ENCODE data around the gene DTNB.

The DTNB gene

DNA sequence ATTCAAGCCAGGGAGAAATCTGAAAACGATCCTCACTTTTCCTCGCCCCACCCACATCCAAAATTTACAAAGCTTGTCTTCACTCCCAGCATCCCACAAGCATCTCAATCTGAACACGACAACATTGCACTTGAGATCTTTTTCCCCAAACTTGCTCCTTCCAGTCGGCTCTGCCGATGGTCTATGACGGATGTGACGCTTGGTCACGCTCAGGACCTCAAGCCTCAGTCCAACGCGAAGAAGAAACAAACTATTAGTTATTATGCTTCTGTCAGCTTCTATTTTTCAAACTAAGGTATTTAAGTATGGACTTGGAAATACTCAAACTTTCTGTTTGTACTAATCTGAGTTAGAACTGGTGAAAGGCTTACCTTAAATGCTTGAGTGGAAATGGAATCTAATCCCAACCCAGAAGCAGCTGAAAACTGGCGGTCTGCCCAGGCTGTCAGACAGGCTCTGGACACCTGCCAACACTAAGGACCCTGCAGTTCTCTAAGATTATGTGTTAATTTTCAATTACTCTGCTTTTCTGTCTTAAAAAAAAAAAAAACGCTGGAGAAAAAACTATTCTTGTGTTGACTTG lies 199.5 kb downstream of the DTNB start:
- no peak for TF ChIP-seq CTCF (conservative IDR thresholded peaks at IDR 0.05; ENCODE audit: low read depth, low read length)
- peak overlapping the region; percentile 3 for H3K4me3 ChIP-seq (ENCODE audit: low read length)
- peak; percentile 96 for DNase-seq (ENCODE audit: low read depth)

DNA sequence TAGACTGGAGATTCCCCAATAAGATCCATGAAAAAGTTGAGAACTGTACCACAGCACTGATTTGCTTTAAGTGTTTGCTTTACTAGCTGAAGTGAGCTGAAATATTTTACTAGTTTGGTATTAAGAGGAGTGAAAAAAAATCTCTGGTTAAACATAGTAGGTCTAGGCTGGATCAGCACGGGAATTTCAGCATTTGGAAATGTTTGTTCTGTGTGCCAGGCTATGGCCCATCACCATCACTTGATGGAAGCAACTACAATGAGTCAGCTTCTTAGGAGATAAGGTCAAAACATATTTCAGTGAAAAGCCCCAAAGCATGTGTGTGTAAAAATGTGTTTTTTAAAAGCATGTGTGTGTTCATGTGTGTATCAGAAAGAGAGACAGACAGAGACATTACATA lies 200.2 kb downstream of the DTNB start:
- H3K4me3 ChIP-seq (ENCODE audit: low read length), result no peak overlapping the region
- no peak for DNase-seq (ENCODE audit: low read depth)
- TF ChIP-seq CTCF (conservative IDR thresholded peaks at IDR 0.05; ENCODE audit: low read depth, low read length), result no peak

DNA sequence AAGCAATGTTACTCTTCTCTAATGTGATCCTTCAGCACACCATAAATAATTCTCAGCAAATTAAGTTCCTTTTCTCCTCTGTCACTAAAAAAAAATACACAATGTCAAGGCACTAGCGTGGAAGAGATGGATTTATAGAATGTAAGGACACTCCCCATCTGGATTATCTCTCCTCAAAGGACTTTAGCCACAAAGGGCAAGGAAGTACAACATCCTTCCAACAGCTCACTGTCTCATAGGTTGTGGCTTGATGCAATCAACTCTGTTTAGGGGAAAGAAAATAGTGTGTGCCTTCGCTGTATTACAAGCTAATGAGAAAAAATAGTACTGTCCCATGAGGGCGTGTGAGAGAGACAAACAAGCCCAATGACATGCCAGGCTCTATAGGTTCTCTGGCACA lies 202.6 kb downstream of the DTNB start:
- no peak for TF ChIP-seq CTCF (conservative IDR thresholded peaks at IDR 0.05; ENCODE audit: low read depth, low read length)
- DNase-seq (ENCODE audit: low read depth), result no peak
- H3K4me3 ChIP-seq (ENCODE audit: low read length), result no peak overlapping the region

DNA sequence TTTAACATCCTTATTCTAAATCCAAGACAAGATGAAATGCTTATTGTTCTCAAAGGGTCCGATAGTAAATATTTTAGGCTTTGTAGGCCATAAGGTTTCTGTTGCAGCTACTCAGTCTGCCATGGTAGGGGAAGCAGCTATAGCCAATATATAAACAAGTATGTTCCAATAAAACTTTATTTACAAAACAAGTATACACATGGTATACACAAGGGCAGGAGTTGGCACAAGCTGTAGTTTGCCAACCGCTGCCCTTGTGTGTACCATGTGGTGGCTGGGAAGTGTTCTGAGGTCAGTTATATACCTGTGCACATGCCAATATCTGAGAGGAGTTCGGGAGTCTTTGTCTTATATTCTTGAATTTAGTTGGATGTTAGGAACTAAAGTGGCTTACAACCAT lies 205.6 kb downstream of the DTNB start:
- no peak overlapping the region for H3K4me3 ChIP-seq (ENCODE audit: low read length)
- DNase-seq (ENCODE audit: low read depth), result no peak
- no peak for TF ChIP-seq CTCF (conservative IDR thresholded peaks at IDR 0.05; ENCODE audit: low read depth, low read length)

DNA sequence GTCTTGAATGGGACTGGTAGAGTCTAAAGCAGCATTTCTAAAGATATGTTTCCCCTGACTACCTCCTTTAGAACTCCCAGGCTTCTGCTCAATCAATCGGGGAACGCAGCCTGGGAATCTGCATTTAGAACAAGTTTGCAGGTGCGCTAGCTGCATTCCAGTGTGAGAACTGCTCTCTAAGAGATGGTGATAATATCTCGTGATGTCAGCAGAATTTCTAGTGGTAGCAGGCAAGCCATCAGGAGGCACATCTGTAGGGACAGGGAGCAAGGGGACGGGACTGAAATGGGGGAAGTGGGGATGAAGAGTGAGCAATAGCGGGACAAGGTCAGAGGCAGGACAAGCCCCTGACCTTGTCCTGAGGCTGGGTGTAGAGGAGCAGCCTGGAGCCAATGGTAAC lies 211.4 kb downstream of the DTNB start:
- no peak overlapping the region for H3K4me3 ChIP-seq (ENCODE audit: low read length)
- DNase-seq (ENCODE audit: low read depth), result no peak
- no peak for TF ChIP-seq CTCF (conservative IDR thresholded peaks at IDR 0.05; ENCODE audit: low read depth, low read length)

GRCh38 chr2:25460261-25460905 lies 213.0 kb downstream of the DTNB start:
- no peak for TF ChIP-seq CTCF (conservative IDR thresholded peaks at IDR 0.05; ENCODE audit: low read depth, low read length)
- DNase-seq (ENCODE audit: low read depth), result no peak
- no peak overlapping the region for H3K4me3 ChIP-seq (ENCODE audit: low read length)
